SK-N-SH treated with all-trans-retinoic acid at 6 μM for 48 hours (cell line): ENCODE data around the gene SAMD1.

Source experiments
- ARNTL ChIP-seq: fragments of 450-650 bp; formaldehyde crosslinking; IDR thresholded peaks from 2 replicates; pipeline ENCODE4 v1.5.0; 2020; ENCODE audit warnings: low read depth, mild to moderate bottlenecking, moderate library complexity, borderline replicate concordance
- BACH2 ChIP-seq: fragments of 250-450 bp; sonication (Bioruptor Pico); IDR thresholded peaks from 2 replicates; pipeline ENCODE4 v1.9.0; 2021; ENCODE audit warnings: mild to moderate bottlenecking, borderline replicate concordance
- CREB5 ChIP-seq: fragments of 250-450 bp; sonication (Bioruptor Pico); IDR thresholded peaks from 2 replicates; pipeline ENCODE4 v1.5.1; 2020; ENCODE audit warnings: low read depth, mild to moderate bottlenecking, moderate library complexity
- CSDC2 ChIP-seq: fragments of 250-450 bp; sonication (Bioruptor Pico); IDR thresholded peaks from 2 replicates; pipeline ENCODE4 v1.5.0; 2020; ENCODE audit warnings: mild to moderate bottlenecking, moderate library complexity
- CSRNP3 ChIP-seq: fragments of 250-450 bp; sonication (Bioruptor Pico); IDR thresholded peaks from 2 replicates; pipeline ENCODE4 v1.5.1; 2021; ENCODE audit warnings: mild to moderate bottlenecking, moderate library complexity
- ESRRG ChIP-seq: fragments of 250-450 bp; sonication (Bioruptor Pico); IDR thresholded peaks from 2 replicates; pipeline ENCODE4 v1.6.1; 2021; ENCODE audit warnings: mild to moderate bottlenecking
- ISL1 ChIP-seq: fragments of 250-450 bp; sonication (Bioruptor Pico); IDR thresholded peaks from 2 replicates; pipeline ENCODE4 v2.1.2; 2022; ENCODE audit warnings: mild to moderate bottlenecking, moderate library complexity
- OSR1 ChIP-seq: fragments of 250-450 bp; sonication (Bioruptor Pico); IDR thresholded peaks from 2 replicates; pipeline ENCODE4 v1.8.0; 2022; ENCODE audit warnings: moderate library complexity, mild to moderate bottlenecking, inconsistent platforms
- PATZ1 ChIP-seq: fragments of 250-450 bp; sonication (Bioruptor Pico); IDR thresholded peaks from 2 replicates; pipeline ENCODE4 v1.8.0; 2020; ENCODE audit warnings: mild to moderate bottlenecking, moderate library complexity, borderline replicate concordance
- PPARA ChIP-seq: fragments of 250-450 bp; sonication (Bioruptor Pico); IDR thresholded peaks from 2 replicates; pipeline ENCODE4 v1.5.0; 2020; ENCODE audit warnings: mild to moderate bottlenecking, borderline replicate concordance
- TOX ChIP-seq: fragments of 250-450 bp; sonication (Bioruptor Pico); IDR thresholded peaks from 2 replicates; pipeline ENCODE4 v1.8.0; 2021; ENCODE audit warnings: mild to moderate bottlenecking, moderate library complexity, borderline replicate concordance
- ZFP3 ChIP-seq: fragments of 250-450 bp; sonication (Bioruptor Pico); IDR thresholded peaks from 2 replicates; pipeline ENCODE4 v1.5.0; 2020; ENCODE audit warnings: mild to moderate bottlenecking, moderate library complexity
- ZFP30 ChIP-seq: fragments of 450-650 bp; formaldehyde crosslinking; IDR thresholded peaks from 2 replicates; pipeline ENCODE4 v1.5.0; 2022; ENCODE audit warnings: mild to moderate bottlenecking, moderate library complexity
- ZNF70 ChIP-seq: fragments of 450-650 bp; formaldehyde crosslinking; IDR thresholded peaks from 2 replicates; pipeline ENCODE4 v1.5.0; 2020; ENCODE audit warnings: mild to moderate bottlenecking, moderate library complexity

- TF ChIP-seq BACH2 (no peak), ZFP3 (CRISPR knock-in tag) (no peak), ZNF70 (CRISPR knock-in tag) (no peak), CSDC2 (CRISPR knock-in tag) (no peak), PATZ1 (no peak), CREB5 (no peak), ESRRG (CRISPR knock-in tag) (no peak), CSRNP3 (CRISPR knock-in tag) (no peak), PPARA (CRISPR knock-in tag) (no peak), TOX (CRISPR knock-in tag) (no peak), ZFP30 (no peak), ARNTL (CRISPR knock-in tag) (no peak), ISL1 (CRISPR knock-in tag) (no peak), OSR1 (CRISPR knock-in tag) (no peak)
These were observed 21.7 kb upstream of the SAMD1 start for GRCh38 chr19:14112051-14112808.
